ENCODE results near the gene CCDC6. TPM values are rescaled to one million over a fixed set of nuclear protein-coding genes. Genes with fewer than 3 reads are reported as not detected.

CCDC6 gene
- total and polyA plus RNA-seq, 7 donors: 12.6 to 97.5 (median 59.2) TPM

DNA sequence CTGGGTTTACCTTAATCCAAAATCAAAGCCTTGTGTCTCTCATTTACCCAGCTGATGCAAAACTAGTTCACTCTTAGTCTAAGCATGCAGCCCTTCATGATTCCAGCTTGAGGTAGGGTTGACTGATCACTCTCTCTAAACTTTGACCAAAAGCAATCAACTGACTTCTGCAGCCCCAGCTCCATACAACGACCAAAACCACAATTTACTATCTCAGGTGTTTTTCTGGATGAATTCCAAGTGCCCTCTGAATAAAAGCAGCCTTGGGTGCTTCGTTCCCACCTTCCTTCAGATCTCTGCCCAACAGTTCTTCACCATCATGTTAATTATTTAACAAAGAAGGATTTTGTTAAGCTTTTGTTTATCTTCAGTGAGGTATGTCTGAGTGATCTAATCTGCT, 62.6 kb downstream of the CCDC6 start:
- Histone ChIP-seq H3K9me3 (no peaks in the 10 kb centered on the region), H3K36me3 (peaks cover 0 to 35% (median 11%) of the 10 kb centered on the region in 4 donors), H3K27ac (peak overlapping the region in 1 of 4 donors; percentile 31), H3K27me3 (no peaks in the 10 kb centered on the region), H3K4me3 (no peak overlapping the region), H3K4me1 (peaks cover 0 to 9% (median 3%) of the 10 kb centered on the region in 4 donors)
- no peak for TF ChIP-seq POLR2AphosphoS5 (IDR thresholded peaks at IDR 0.05)
- no peak for TF ChIP-seq POLR2A (IDR thresholded peaks at IDR 0.05)
- TF ChIP-seq, protein P1, sequence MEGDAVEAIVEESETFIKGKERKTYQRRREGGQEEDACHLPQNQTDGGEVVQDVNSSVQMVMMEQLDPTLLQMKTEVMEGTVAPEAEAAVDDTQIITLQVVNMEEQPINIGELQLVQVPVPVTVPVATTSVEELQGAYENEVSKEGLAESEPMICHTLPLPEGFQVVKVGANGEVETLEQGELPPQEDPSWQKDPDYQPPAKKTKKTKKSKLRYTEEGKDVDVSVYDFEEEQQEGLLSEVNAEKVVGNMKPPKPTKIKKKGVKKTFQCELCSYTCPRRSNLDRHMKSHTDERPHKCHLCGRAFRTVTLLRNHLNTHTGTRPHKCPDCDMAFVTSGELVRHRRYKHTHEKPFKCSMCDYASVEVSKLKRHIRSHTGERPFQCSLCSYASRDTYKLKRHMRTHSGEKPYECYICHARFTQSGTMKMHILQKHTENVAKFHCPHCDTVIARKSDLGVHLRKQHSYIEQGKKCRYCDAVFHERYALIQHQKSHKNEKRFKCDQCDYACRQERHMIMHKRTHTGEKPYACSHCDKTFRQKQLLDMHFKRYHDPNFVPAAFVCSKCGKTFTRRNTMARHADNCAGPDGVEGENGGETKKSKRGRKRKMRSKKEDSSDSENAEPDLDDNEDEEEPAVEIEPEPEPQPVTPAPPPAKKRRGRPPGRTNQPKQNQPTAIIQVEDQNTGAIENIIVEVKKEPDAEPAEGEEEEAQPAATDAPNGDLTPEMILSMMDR (IDR thresholded peaks at IDR 0.05): no peak
- no peak for TF ChIP-seq EP300 (IDR thresholded peaks at IDR 0.05)
- intact Hi-C loops (cut with DNase I): no loop called here
- 16 to 51% methylated on average over 2 of the region's 2 CpGs for WGBS, 2 donors
- DNase-seq: no peak

DNA sequence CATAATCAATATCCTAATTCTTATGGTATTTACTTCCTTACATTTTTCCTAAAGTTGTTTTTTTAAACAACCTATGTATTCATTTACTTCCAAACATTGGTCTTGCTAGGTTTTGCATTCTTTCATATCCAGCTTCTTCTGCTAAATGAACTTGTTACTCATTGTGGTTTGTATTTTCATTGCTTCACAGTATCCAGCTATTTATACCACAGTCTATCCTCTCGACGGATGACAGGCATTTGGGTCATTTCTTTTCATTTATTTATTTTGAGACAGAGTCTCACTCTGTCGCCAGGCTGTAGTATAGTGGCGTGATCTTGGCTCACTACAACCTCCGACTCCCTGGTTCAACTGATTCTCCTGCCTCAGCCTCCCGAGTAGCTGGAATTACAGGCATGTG, 66.8 kb downstream of the CCDC6 start:
- H3K4me3 ChIP-seq: no peak overlapping the region
- no peaks in the 10 kb centered on the region for H3K9me3 ChIP-seq
- intact Hi-C loops (cut with DNase I): loop anchor here (10.0 kb wide), 1 partner anchor 595 kb away; no protein-coding TSS in a partner anchor
- WGBS, 2 donors: 77 to 88% methylated on average over 6 of the region's 6 CpGs
- no peak overlapping the region for H3K27ac ChIP-seq
- TF ChIP-seq EP300 (IDR thresholded peaks at IDR 0.05) (no peak), POLR2A (IDR thresholded peaks at IDR 0.05) (no peak), POLR2AphosphoS5 (IDR thresholded peaks at IDR 0.05) (no peak)
- TF ChIP-seq, protein P1 (IDR thresholded peaks at IDR 0.05): no peak
- peaks cover 0 to 5% (median 0%) of the 10 kb centered on the region in 4 donors for H3K36me3 ChIP-seq
- H3K27me3 ChIP-seq: no peaks in the 10 kb centered on the region
- H3K4me1 ChIP-seq: peaks cover 0 to 26% (median 22%) of the 10 kb centered on the region in 4 donors
- DNase-seq: no peak

DNA sequence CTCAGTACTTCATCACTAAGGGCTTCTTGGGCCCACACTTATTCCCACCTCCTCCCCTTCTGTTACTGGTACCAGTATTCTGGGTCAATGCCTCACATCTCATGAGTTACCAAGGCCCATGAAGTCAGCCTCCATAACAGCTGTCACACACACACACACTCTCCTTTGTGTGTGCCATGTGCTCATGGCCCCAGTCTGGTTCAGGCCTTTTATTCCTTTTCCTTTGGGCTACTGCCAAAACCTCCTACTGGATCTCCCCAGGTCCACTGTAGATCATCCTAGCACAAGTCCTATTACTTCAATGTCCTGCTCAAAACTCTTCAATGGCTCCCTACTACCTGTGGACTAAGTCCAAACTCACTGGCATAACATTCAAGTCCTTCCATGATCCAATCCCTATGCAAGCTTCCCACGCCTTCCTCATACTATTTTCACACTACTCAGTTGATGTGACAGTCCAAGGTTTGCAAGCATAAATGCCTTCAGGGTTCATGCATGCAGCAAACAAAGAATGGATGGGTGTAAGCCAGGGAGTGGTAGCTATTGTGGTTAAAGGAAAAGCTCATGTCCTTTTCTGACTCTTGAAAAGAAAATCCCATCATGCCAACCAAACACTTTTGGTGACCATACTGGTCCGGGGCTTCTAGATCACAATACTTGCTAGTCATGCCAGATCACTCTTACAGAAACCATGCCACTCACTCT, 68.1 kb downstream of the CCDC6 start:
- Histone ChIP-seq H3K4me1 (peaks cover 0 to 22% (median 19%) of the 10 kb centered on the region in 4 donors), H3K36me3 (peaks cover 0 to 5% (median 0%) of the 10 kb centered on the region in 4 donors), H3K27me3 (no peaks in the 10 kb centered on the region), H3K27ac (no peak overlapping the region), H3K4me3 (no peak overlapping the region), H3K9me3 (no peaks in the 10 kb centered on the region)
- TF ChIP-seq EP300 (IDR thresholded peaks at IDR 0.05) (no peak), POLR2AphosphoS5 (IDR thresholded peaks at IDR 0.05) (no peak), POLR2A (IDR thresholded peaks at IDR 0.05) (no peak)
- TF ChIP-seq, protein P1 (IDR thresholded peaks at IDR 0.05): no peak
- intact Hi-C loops (cut with DNase I): loop anchor here (10.0 kb wide), 1 partner anchor 593 kb away; no protein-coding TSS in a partner anchor
- no peak for DNase-seq
- 90 to 98% methylated on average over 2 of the region's 2 CpGs for WGBS, 2 donors

DNA sequence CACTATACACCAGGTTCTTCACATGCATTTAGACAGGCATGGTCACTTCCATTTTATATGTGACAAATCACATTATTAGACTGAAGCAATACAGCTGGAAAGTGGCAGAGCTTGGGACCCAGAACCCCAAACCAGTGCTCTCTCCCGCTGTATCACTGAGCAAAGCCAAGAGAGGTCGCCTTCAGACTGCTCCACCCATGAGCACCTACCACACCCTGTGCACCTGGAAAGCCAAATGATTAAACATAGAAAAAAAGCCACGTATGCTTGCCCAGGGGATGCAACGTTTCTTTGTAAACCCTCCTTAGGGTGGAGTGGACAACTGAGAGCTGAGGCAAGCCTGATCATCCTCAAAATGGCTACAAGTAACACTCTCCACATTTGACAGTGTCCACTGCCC, 72.5 kb downstream of the CCDC6 start:
- no peak for DNase-seq
- intact Hi-C loops (cut with DNase I): loop anchor here (2.0 to 10.0 kb wide), 3 partner anchors 73 to 589 kb away; partner anchors contain the start of gene CCDC6

More for the DNA sequence above, 72.5 kb downstream of the CCDC6 start:
- no peak for TF ChIP-seq POLR2A (IDR thresholded peaks at IDR 0.05)
- no peak for TF ChIP-seq POLR2AphosphoS5 (IDR thresholded peaks at IDR 0.05)
- no peak for TF ChIP-seq EP300 (IDR thresholded peaks at IDR 0.05)
- TF ChIP-seq, protein P1 (IDR thresholded peaks at IDR 0.05): no peak
- WGBS, 2 donors: 21 to 46% methylated on average over 4 of the region's 4 CpGs
- Histone ChIP-seq H3K9me3 (no peaks in the 10 kb centered on the region), H3K27ac (no peak overlapping the region), H3K27me3 (no peaks in the 10 kb centered on the region), H3K4me1 (peaks cover 0 to 22% (median 19%) of the 10 kb centered on the region in 4 donors), H3K4me3 (no peak overlapping the region), H3K36me3 (peaks cover 0 to 21% (median 2%) of the 10 kb centered on the region in 4 donors)

Measured in sigmoid colon (tissue), 7 donors.